Left ventricle myocardium inferior (tissue), 1 donor: Measurements from ENCODE around the gene PRDM16. TPM values are rescaled to one million over a fixed set of nuclear protein-coding genes. Genes with fewer than 3 reads are reported as not detected.

Source experiments
- DNase-seq: peaks from one replicate; pipeline ENCODE4 v3.0.0-alpha.2; 2020
- H3K27ac ChIP-seq: fragments of 200-600 bp; replicated peaks from 2 replicates; pipeline ENCODE4 v1.8.0; 2021
- H3K27me3 ChIP-seq: fragments of 200-600 bp; 2 replicates; pipeline ENCODE4 v1.8.0; 2021; ENCODE audit warnings: low read depth
- H3K36me3 ChIP-seq: fragments of 200-600 bp; 2 replicates; pipeline ENCODE4 v1.8.0; 2021
- H3K4me1 ChIP-seq: fragments of 200-600 bp; 2 replicates; pipeline ENCODE4 v1.8.0; 2021
- H3K4me3 ChIP-seq: fragments of 200-600 bp; 2 replicates; pipeline ENCODE4 v1.8.0; 2021; ENCODE audit warnings: mild to moderate bottlenecking, moderate library complexity
- H3K9me3 ChIP-seq: fragments of 200-600 bp; replicated peaks from 2 replicates; pipeline ENCODE4 v1.8.0; 2021
- intact Hi-C: fragments of 100-400 bp; cut with micrococcal nuclease; formaldehyde crosslinking; loops from one replicate; pipeline ENCODE4 v1.11.0; 2022
- total RNA-seq: library from RNA; stranded (reverse); fragmentation: NEBNext Ultra II Directional; extraction: Animal tissue kit (Norgen Biotek cat#: 25700); gene quantifications from one replicate; pipeline ENCODE4 v1.2.1, GENCODE V29; 2021
- TF ChIP-seq, protein P1 (sequence below): fragments of 200-600 bp; IDR thresholded peaks from 2 replicates; pipeline ENCODE4 v1.8.0; 2021; ENCODE audit warnings: antibody characterized with exemption, mild to moderate bottlenecking, borderline replicate concordance
- donor health status: DM: no; HTN: yes; CAD: no; lungs with severe emphysema.

The PRDM16 gene
- total RNA-seq, 1 donor from 2014 or later, result 16.6 TPM

DNA sequence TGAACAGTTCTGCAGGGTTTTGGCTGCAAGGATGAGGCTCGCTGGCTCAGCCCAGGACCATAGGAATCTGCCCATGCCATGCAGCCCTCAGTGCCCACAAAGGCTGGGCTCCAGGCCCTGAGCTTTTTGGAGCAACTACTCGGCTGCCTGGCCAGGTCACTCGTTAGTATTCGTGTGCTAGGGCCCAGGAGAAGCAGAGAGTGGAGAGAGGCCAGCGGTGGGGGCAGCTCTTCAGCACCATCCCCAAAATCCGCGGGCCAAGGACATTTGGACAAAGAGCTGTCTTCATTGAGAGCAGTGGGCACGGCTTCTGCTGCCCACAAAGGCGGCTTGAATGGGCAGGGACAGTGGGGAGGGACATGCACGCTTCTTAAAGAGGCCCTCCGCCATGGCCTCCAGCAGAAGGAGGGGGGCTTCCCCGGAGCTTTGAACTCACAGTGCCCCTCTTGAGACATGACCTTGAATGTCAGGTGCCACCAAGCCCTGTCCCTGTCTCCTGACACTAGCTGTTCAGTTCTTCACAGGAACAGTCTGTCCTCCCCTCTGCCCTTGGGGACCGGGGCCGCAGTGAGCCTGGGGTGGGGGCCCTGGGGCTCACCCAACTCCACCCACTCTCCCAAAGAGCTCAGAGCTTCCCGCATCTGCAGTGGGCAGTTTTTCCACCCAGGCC lies 279.3 kb downstream of the PRDM16 start:
- H3K4me1 ChIP-seq, result peaks cover 70% of the 10 kb centered on the region
- H3K27ac ChIP-seq, result peak overlapping the region; percentile 96
- no peaks in the 10 kb centered on the region for H3K36me3 ChIP-seq
- peaks cover 56% of the 10 kb centered on the region for H3K27me3 ChIP-seq
- H3K4me3 ChIP-seq, result peak overlapping the region; percentile 33
- TF ChIP-seq, protein P1, sequence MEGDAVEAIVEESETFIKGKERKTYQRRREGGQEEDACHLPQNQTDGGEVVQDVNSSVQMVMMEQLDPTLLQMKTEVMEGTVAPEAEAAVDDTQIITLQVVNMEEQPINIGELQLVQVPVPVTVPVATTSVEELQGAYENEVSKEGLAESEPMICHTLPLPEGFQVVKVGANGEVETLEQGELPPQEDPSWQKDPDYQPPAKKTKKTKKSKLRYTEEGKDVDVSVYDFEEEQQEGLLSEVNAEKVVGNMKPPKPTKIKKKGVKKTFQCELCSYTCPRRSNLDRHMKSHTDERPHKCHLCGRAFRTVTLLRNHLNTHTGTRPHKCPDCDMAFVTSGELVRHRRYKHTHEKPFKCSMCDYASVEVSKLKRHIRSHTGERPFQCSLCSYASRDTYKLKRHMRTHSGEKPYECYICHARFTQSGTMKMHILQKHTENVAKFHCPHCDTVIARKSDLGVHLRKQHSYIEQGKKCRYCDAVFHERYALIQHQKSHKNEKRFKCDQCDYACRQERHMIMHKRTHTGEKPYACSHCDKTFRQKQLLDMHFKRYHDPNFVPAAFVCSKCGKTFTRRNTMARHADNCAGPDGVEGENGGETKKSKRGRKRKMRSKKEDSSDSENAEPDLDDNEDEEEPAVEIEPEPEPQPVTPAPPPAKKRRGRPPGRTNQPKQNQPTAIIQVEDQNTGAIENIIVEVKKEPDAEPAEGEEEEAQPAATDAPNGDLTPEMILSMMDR, result no peak
- intact Hi-C loops, result no loop called here
- peaks cover 21% of the 10 kb centered on the region for H3K9me3 ChIP-seq
- peak; percentile 60 for DNase-seq

DNA sequence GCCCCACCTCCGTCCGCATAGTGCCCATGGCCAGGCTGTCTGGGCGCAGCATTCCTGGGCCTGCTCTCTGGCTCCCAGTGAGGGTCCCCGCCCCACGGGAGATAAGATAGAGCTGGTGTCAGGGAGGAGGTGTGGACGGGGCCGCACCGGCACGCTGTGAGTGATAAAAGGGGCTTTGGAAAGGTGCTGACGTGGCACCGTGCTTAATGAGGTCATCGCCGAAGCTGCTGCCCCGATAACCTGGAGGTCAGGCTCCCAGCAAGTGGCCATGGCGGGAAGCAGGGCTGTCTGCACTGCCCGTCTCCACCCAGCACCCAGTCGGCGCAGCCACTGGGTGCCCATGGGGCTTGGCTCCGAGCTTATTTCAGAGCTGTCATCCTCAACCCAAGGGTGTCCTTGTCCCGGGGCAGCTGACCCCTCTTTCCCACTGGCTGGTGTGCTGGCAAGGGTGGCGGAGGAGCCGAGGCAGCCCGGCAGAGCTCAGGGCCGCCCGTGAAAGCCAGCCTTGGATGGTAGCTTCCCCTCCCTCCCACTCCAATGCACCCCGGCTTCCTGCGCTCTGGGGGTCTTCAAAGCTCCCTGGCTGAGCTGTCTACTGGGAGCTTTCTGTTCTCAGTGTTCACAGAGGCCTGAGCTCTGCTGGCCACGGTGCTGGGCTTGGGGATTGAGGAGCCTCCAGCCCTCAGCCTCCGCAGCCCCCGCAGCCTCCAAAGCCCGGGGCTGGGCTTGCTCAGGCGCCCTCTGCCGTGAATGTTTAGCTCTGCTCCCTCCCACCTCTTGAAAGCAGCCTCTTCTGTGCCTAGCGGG lies 280.4 kb downstream of the PRDM16 start:
- peak; percentile 86 for DNase-seq
- Histone ChIP-seq H3K36me3 (no peaks in the 10 kb centered on the region), H3K27me3 (peaks cover 67% of the 10 kb centered on the region), H3K9me3 (peaks cover 10% of the 10 kb centered on the region), H3K4me3 (no peak overlapping the region), H3K27ac (peak overlapping the region; percentile 96), H3K4me1 (peaks cover 80% of the 10 kb centered on the region)
- TF ChIP-seq, protein P1, result peak; percentile 35
- intact Hi-C loops, result no loop called here

DNA sequence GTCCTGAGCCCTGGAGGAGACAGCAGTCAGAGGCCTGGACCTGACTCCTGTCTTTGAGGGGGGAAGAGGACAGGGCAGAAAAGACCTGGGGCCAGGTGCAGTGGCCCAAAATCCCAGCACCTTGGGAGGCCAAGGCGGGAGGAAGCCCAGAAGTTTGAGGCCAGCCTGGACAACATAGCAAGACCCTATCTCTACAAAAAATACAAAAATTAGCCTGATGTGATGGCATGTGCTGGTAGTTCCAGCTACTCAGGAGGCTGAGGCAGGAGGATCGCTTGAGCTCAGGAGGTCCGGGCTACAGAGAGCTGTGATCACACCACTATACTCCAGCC lies 280.9 kb downstream of the PRDM16 start:
- Histone ChIP-seq H3K4me1 (peaks cover 86% of the 10 kb centered on the region), H3K4me3 (peak overlapping the region; percentile 41), H3K36me3 (no peaks in the 10 kb centered on the region), H3K27ac (peak overlapping the region; percentile 96), H3K9me3 (peaks cover 5% of the 10 kb centered on the region), H3K27me3 (peaks cover 72% of the 10 kb centered on the region)
- TF ChIP-seq, protein P1, result no peak
- no peak for DNase-seq
- intact Hi-C loops, result no loop called here

DNA sequence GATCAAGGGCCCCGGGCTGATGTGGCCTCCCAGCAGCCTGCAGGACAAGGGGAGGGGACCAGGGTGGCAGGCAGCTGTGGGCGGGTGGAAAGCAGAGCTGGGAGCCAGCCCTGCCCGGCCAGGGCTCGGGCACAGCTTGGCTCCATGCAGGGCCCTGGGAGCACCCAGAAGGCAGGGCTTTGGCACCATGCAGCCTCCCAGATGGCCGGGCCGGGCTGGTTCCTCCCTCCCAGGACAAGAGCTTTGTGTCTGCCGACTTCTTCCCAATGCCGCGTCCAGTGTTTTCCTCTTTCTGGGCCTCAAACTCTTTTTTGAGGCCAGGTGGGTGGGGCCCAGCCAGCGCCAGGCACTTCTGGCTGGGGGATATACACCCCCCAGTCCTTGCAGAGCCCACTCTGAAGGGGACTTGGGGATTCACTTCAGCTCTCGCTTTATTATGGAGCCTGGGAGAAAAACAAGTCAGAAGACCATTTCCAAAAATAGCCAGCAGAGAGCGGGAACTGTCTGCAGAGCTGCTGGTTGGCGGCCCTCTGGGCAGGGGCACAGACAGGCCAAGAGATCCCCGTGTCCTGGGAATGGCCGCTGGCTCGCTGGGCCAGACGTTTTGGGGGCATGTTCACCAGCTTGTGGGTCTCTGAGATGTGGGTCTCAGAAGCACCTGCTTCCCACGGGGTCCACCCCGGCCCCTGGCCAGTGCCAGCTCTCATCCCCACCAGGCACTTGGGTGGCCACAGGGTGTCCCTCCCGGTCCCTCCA lies 281.7 kb downstream of the PRDM16 start:
- peak; percentile 75 for DNase-seq
- Histone ChIP-seq H3K27ac (peak overlapping the region; percentile 96), H3K27me3 (peaks cover 80% of the 10 kb centered on the region), H3K36me3 (no peaks in the 10 kb centered on the region), H3K4me1 (peaks cover 86% of the 10 kb centered on the region), H3K4me3 (peak overlapping the region; percentile 41), H3K9me3 (no peaks in the 10 kb centered on the region)
- TF ChIP-seq, protein P1, result peak; percentile 25
- intact Hi-C loops, result no loop called here

DNA sequence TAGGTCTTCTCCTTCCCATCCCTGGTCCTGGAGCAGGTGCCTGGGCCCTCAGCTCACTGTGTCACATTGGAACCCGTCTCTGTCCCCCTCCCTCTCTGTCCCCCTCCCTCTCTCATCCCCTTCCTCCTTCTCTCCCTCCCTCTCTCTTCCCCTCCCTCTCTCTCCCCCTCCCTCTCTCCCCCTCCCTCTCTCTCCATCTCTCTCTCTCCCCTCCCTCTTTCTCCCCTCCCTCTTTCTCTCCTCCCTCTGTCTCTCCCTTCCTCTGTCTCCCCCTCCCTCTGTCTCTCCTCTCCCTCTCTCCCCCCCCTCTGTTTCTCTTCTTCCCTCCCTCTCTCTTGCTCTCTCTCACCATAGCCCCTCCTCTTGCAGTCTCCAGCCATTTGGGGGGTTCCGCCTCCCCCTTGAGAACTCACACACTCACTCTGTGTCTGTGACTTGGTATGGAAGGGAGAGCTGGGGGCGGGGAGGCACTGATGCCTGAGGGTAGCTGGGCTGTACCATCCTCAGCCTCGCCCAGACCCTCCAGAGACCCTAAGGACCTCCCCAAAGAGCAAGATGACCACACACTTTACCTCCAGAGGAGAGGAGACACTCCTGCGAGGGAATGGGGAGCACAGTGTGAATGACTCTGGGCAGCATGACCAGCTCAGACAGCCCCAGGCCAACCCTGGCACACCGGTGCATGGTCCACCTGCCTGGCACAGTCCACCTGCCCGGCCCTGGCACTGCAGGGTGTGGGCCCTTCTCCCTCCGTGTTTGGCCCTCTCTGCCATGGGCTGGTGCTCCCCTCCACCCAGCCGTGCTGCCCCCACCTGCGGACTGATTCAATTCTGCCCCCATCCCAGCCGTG lies 282.7 kb downstream of the PRDM16 start:
- intact Hi-C loops, result no loop called here
- peaks cover 87% of the 10 kb centered on the region for H3K27me3 ChIP-seq
- TF ChIP-seq, protein P1, result no peak
- no peaks in the 10 kb centered on the region for H3K9me3 ChIP-seq
- peak overlapping the region; percentile 96 for H3K27ac ChIP-seq
- peak overlapping the region; percentile 14 for H3K4me3 ChIP-seq
- no peak for DNase-seq
- peaks cover 83% of the 10 kb centered on the region for H3K4me1 ChIP-seq
- H3K36me3 ChIP-seq, result no peaks in the 10 kb centered on the region
